PC-3 (cell line): ENCODE data around the gene TOX3.

Experiments
- EZH2 ChIP-seq: fragments of 300-600 bp; sonication (generic); IDR thresholded peaks from one replicate; pipeline ENCODE4 v1.6.1; 2017; ENCODE audit warnings: antibody characterized with exemption, mild to moderate bottlenecking, low read length; ENCODE audit not compliant: unreplicated experiment
- TF ChIP-seq, protein P1 (sequence below): fragments of 300-600 bp; sonication (generic); conservative IDR thresholded peaks from 2 replicates; pipeline ENCODE4 v1.5.1; 2017; ENCODE audit warnings: antibody characterized with exemption, low read depth, mild to moderate bottlenecking, low read length

DNA sequence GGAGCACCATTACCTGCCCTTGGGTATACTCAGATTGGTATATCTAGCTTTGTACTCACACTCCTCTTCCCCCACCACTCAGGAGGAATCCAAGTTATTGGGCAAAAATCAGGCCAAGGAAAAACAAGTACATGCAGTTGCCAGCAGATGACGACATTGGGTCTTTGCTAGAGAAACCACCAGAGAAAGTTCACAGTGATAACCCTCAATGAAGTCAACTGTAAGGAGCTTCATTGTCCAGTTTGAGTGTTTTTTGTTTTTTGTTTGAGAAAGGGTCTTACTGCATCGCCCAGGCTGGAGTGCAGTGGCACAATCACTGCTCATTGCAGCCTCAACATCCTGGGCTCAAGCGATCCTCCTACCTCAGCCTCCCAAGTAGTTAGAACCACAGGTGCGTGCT lies 34.6 kb upstream of the TOX3 start:
- TF ChIP-seq, protein P1, sequence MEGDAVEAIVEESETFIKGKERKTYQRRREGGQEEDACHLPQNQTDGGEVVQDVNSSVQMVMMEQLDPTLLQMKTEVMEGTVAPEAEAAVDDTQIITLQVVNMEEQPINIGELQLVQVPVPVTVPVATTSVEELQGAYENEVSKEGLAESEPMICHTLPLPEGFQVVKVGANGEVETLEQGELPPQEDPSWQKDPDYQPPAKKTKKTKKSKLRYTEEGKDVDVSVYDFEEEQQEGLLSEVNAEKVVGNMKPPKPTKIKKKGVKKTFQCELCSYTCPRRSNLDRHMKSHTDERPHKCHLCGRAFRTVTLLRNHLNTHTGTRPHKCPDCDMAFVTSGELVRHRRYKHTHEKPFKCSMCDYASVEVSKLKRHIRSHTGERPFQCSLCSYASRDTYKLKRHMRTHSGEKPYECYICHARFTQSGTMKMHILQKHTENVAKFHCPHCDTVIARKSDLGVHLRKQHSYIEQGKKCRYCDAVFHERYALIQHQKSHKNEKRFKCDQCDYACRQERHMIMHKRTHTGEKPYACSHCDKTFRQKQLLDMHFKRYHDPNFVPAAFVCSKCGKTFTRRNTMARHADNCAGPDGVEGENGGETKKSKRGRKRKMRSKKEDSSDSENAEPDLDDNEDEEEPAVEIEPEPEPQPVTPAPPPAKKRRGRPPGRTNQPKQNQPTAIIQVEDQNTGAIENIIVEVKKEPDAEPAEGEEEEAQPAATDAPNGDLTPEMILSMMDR: no peak
- TF ChIP-seq EZH2: no peak
